HK-2 (cell line): ENCODE measurements around the gene TLE2.

Source experiments
- DNase-seq: peaks from one replicate; pipeline ENCODE4 v3.0.0-alpha.2; 2018; ENCODE audit not compliant: unreplicated experiment

The TLE2 gene

GRCh38 chr19:3029065-3029923, at the start of gene TLE2:
Gene TLE2 (minus strand): TSS chr19:3029280. CDS start chr19:3028904, 376 bp downstream.
- no peak for DNase-seq

- DNase-seq, result peak; percentile 73
Observed at GRCh38 chr19:3075605-3076431, 46.7 kb upstream of the TLE2 start.

GRCh38 chr19:3073931-3074595, 45.0 kb upstream of the TLE2 start:
- DNase-seq, result no peak

- no peak for DNase-seq
Observed at GRCh38 chr19:3073159-3073563, 44.1 kb upstream of the TLE2 start.

- DNase-seq, result no peak
Observed at GRCh38 chr19:3071768-3072167, 42.7 kb upstream of the TLE2 start.

- DNase-seq, result no peak
Observed at GRCh38 chr19:3068071-3068470, 39.0 kb upstream of the TLE2 start.

- no peak for DNase-seq
Observed at GRCh38 chr19:3067563-3067962, 38.5 kb upstream of the TLE2 start.

- no peak for DNase-seq
Observed at GRCh38 chr19:3066482-3067049, 37.5 kb upstream of the TLE2 start.

GRCh38 chr19:3065675-3066357, 36.7 kb upstream of the TLE2 start:
- no peak for DNase-seq

- no peak for DNase-seq
Observed at GRCh38 chr19:3064011-3064330, 34.9 kb upstream of the TLE2 start.

GRCh38 chr19:3062165-3063105, 33.4 kb upstream of the TLE2 start, which contains the start of gene TLE5:
Gene TLE5 (minus strand): TSS chr19:3062495. CDS start chr19:3062200, 295 bp downstream.
- DNase-seq, result peak; percentile 45

- DNase-seq, result no peak
Observed at GRCh38 chr19:3061182-3062161, 32.4 kb upstream of the TLE2 start.

GRCh38 chr19:3060857-3061181, 31.7 kb upstream of the TLE2 start:
- DNase-seq, result no peak

GRCh38 chr19:3059653-3060052, 30.6 kb upstream of the TLE2 start:
- no peak for DNase-seq

- no peak for DNase-seq
Observed at GRCh38 chr19:3058821-3059314, 29.8 kb upstream of the TLE2 start.

- no peak for DNase-seq
Observed at GRCh38 chr19:3058009-3058820, 29.1 kb upstream of the TLE2 start.

GRCh38 chr19:3057275-3057714, 28.2 kb upstream of the TLE2 start:
- DNase-seq, result no peak
